ENCODE results near the gene SLCO4C1. TPM values are rescaled to one million over a fixed set of nuclear protein-coding genes. Genes with fewer than 3 reads are reported as not detected.

Gene SLCO4C1
- total RNA-seq, 1 experiment from 2014 or later, result 4.8 TPM

- Histone ChIP-seq H2BK5ac (ENCODE audit: insufficient read length, low read length) (no peak overlapping the region), H3K23ac (ENCODE audit: insufficient read length, low read depth, low read length) (no peak overlapping the region), H3K18ac (ENCODE audit: insufficient read length, low read depth, low read length) (no peak overlapping the region), H3K4ac (ENCODE audit: low read depth, low read length) (no peak overlapping the region), H2BK20ac (ENCODE audit: low read depth, low read length, poor library complexity, severe bottlenecking) (no peak overlapping the region), H3K9ac (ENCODE audit: extremely low read depth, insufficient read length, low read length) (no peak overlapping the region), H3K27me3 (ENCODE audit: insufficient read depth, low read length) (no peaks in the 10 kb centered on the region; the same call in 1 of the 2 replicates), H3K79me1 (ENCODE audit: insufficient read depth, low read depth, low read length, poor library complexity, severe bottlenecking) (no peaks in the 10 kb centered on the region), H3K56ac (ENCODE audit: insufficient read length, low read depth, low read length) (no peak overlapping the region), H3K79me2 (ENCODE audit: insufficient read depth, low read length) (no peaks in the 10 kb centered on the region), H3K4me2 (ENCODE audit: insufficient read depth, insufficient read length, low read length) (no peak overlapping the region), H3K14ac (ENCODE audit: insufficient read depth, low read length) (no peak overlapping the region), H4K91ac (ENCODE audit: insufficient read length, low read depth, low read length) (no peak overlapping the region), H3K27ac (ENCODE audit: insufficient read length, low read depth, low read length) (no peak overlapping the region), H4K8ac (replicated peaks; ENCODE audit: insufficient read length, low read depth, low read length) (no peak overlapping the region), H3T11ph (ENCODE audit: low read length) (no peak overlapping the region), H3K4me1 (ENCODE audit: insufficient read depth, low read length) (no peaks in the 10 kb centered on the region; the same call in 1 of the 2 replicates), H4K20me1 (ENCODE audit: control insufficient read depth, insufficient read depth, insufficient read length) (no peaks in the 10 kb centered on the region), H3K23me2 (ENCODE audit: insufficient read length, low read depth, low read length, poor library complexity, severe bottlenecking) (no peaks in the 10 kb centered on the region), H2AFZ (ENCODE audit: low read length) (no peak overlapping the region), H2BK120ac (ENCODE audit: low read depth, low read length, poor library complexity, severe bottlenecking) (no peak overlapping the region), H3K9me3 (ENCODE audit: control insufficient read depth, low read depth, low read length) (no peaks in the 10 kb centered on the region), H2BK15ac (ENCODE audit: low read depth, low read length) (no peak overlapping the region), H2AK5ac (ENCODE audit: insufficient read length, low read length) (no peak overlapping the region), H4K5ac (ENCODE audit: insufficient read length, low read depth, low read length) (no peak overlapping the region), H2BK12ac (ENCODE audit: insufficient read length, low read depth, low read length) (no peak overlapping the region)
- no peak for TF ChIP-seq CTCF (conservative IDR thresholded peaks at IDR 0.05)
- DNase-seq, result no peak
- Mint-ChIP-seq H3K9me3 (no peaks in the 10 kb centered on the region; a peak in 1 of 5 replicates), H3K4me1 (peaks cover 2 to 5% of the 10 kb centered on the region in 2 experiments; a peak in 2 of 4 replicates), H3K4me3 (no peak overlapping the region), H3K36me3 (ENCODE audit: insufficient read depth in 1 of 3, low read depth in 3 of 3) (no peaks in the 10 kb centered on the region), H3K27me3 (ENCODE audit: low read depth) (peaks cover 32% of the 10 kb centered on the region), H3K27ac (no peak overlapping the region)
- WGBS (ENCODE audit: extremely low coverage, insufficient read length, low lambda C conversion rate), result no CpG with 5 or more reads among the region's 2 CpGs
Measured at GRCh38 chr5:102341681-102342288, 45.7 kb upstream of the SLCO4C1 start.
